ENCODE data around the gene APPL2.
"Not testable (repeated sequence)": the region's sequence is repeated elsewhere in the genome, so short reads cannot be mapped to it uniquely, and the experiment has no call there.

The APPL2 gene

GRCh38 chr12:105256431-105256830 lies 20.5 kb upstream of the APPL2 start:
- not testable (repeated sequence) for DNase-seq (ENCODE audit: low read depth)

GRCh38 chr12:105256011-105256410 lies 20.0 kb upstream of the APPL2 start:
- no peak for DNase-seq (ENCODE audit: low read depth)

GRCh38 chr12:105253866-105254513 lies 18.0 kb upstream of the APPL2 start:
- DNase-seq (ENCODE audit: low read depth) = no peak

- DNase-seq (ENCODE audit: low read depth) = no peak
Observed at GRCh38 chr12:105252901-105253300, 16.9 kb upstream of the APPL2 start.

GRCh38 chr12:105245776-105246427 lies 9.9 kb upstream of the APPL2 start:
- DNase-seq (ENCODE audit: low read depth) = not testable (repeated sequence)

- no peak for DNase-seq (ENCODE audit: low read depth)
Observed at GRCh38 chr12:105245291-105245690, 9.3 kb upstream of the APPL2 start.

- DNase-seq (ENCODE audit: low read depth) = no peak
Observed at GRCh38 chr12:105240228-105240627, 4.3 kb upstream of the APPL2 start.

GRCh38 chr12:105239304-105239703 lies 3.3 kb upstream of the APPL2 start:
- DNase-seq (ENCODE audit: low read depth) = no peak

GRCh38 chr12:105237666-105238065 lies 1.7 kb upstream of the APPL2 start:
- DNase-seq (ENCODE audit: low read depth) = no peak

GRCh38 chr12:105235281-105235731 lies 668 bp downstream of the APPL2 start:
- DNase-seq (ENCODE audit: low read depth) = no peak

GRCh38 chr12:105234197-105234596 lies 1.8 kb downstream of the APPL2 start:
- no peak for DNase-seq (ENCODE audit: low read depth)

GRCh38 chr12:105233041-105233905 lies 2.7 kb downstream of the APPL2 start:
- DNase-seq (ENCODE audit: low read depth) = no peak

GRCh38 chr12:105231396-105231795 lies 4.6 kb downstream of the APPL2 start:
- DNase-seq (ENCODE audit: low read depth) = no peak

GRCh38 chr12:105229371-105229770 lies 6.6 kb downstream of the APPL2 start:
- no peak for DNase-seq (ENCODE audit: low read depth)

GRCh38 chr12:105228966-105229365 lies 7.0 kb downstream of the APPL2 start:
- DNase-seq (ENCODE audit: low read depth) = no peak

- DNase-seq (ENCODE audit: low read depth) = no peak
Observed at GRCh38 chr12:105228494-105228893, 7.5 kb downstream of the APPL2 start.

- DNase-seq (ENCODE audit: low read depth) = no peak
Observed at GRCh38 chr12:105227879-105228278, 8.1 kb downstream of the APPL2 start.

- no peak for DNase-seq (ENCODE audit: low read depth)
Observed at GRCh38 chr12:105226219-105226618, 9.8 kb downstream of the APPL2 start.

GRCh38 chr12:105225505-105226015 lies 10.4 kb downstream of the APPL2 start:
- DNase-seq (ENCODE audit: low read depth) = no peak

GRCh38 chr12:105224399-105224798 lies 11.6 kb downstream of the APPL2 start:
- DNase-seq (ENCODE audit: low read depth) = no peak

GRCh38 chr12:105223884-105224283 lies 12.1 kb downstream of the APPL2 start:
- no peak for DNase-seq (ENCODE audit: low read depth)

- DNase-seq (ENCODE audit: low read depth) = no peak
Observed at GRCh38 chr12:105223352-105223845, 12.6 kb downstream of the APPL2 start.
